RPMI8226 (cell line): ENCODE results near the gene EVPL.
A peak's percentile ranks its signal among the peaks of the same experiment; 100 is the strongest.
"Not testable (repeated sequence)": the region's sequence is repeated elsewhere in the genome, so short reads cannot be mapped to it uniquely, and the experiment has no call there.

Experiments used
- DNase-seq: peaks from one replicate; pipeline ENCODE4 v3.0.0-alpha.2; 2015

Gene EVPL

DNA sequence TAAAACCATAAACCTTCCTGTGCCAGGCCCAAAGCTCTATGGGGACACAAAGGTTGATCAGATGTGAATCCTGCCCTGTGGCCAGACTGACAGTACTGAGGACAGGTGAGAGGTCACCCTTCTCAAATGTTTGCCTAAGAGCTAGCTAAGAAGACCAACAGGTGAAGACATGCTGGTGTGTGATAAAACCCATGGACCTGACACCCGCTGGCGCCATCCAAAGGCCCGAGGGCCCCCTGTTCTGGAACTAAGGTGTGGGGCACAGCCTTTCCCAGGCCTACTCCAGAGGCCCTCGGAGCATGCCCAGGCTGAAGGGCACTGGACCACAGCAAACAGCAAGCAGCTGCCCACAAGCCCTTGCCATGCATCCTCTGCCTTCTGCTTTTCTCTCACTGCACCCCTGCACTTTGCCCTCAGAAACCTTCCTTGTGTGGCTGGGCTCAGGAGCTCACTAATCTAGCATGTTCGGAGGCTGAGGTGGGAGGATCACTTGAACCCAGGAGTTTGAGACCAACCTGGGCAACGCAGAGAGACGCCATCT, 31.7 kb downstream of the EVPL start:
- DNase-seq = no peak

GRCh38 chr17:75994802-75995370, 32.2 kb downstream of the EVPL start:
- no peak for DNase-seq

- DNase-seq = no peak
Measured at GRCh38 chr17:75991396-75991795, 35.7 kb downstream of the EVPL start.

DNA sequence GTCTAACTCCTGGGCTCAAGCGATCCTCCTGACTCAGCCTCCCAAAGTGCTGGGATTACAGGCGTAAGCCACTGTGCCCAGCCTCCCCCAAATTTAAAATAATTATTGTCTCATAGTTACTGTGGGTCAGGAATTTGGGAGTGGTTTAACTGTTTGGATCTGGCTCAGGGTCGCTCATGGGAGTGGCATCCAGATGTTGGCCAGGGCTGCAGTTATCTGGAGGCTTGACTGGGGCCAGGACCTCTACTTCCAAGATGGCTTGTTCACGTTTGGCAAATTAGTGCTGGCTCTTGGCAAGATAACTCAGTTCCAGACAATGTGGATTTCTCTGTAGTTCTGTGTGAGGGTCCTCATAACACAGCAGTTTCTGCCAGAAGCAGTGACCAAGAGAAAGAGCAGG, 40.1 kb downstream of the EVPL start:
- no peak for DNase-seq

DNA sequence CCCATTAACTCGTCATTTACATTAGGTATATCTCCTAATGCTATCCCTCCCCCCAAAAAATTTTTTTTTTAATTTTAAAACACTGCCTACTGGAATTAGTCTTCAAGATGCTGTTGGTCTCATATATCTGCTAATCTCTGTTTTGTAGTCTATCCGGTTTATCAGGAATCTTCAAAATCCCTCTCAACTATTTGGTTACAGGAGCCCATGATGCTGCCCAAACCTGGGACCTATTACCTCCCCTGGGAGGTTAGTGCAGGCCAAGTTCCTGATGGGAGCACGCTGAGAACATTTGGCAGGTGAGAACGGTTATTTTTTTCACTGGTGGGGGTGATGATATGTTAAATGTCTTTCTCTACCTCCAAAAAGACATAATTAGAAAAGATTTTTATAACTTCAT, 41.1 kb downstream of the EVPL start:
- DNase-seq = no peak

- DNase-seq = no peak
Measured at GRCh38 chr17:75983501-75984181, 43.5 kb downstream of the EVPL start.

GRCh38 chr17:75981019-75981615, 46.0 kb downstream of the EVPL start:
- DNase-seq = no peak

- peak; percentile 36 for DNase-seq
Measured at GRCh38 chr17:75980188-75981018, 46.7 kb downstream of the EVPL start.

- DNase-seq = no peak
Measured at GRCh38 chr17:75979705-75980187, 47.4 kb downstream of the EVPL start.

DNA sequence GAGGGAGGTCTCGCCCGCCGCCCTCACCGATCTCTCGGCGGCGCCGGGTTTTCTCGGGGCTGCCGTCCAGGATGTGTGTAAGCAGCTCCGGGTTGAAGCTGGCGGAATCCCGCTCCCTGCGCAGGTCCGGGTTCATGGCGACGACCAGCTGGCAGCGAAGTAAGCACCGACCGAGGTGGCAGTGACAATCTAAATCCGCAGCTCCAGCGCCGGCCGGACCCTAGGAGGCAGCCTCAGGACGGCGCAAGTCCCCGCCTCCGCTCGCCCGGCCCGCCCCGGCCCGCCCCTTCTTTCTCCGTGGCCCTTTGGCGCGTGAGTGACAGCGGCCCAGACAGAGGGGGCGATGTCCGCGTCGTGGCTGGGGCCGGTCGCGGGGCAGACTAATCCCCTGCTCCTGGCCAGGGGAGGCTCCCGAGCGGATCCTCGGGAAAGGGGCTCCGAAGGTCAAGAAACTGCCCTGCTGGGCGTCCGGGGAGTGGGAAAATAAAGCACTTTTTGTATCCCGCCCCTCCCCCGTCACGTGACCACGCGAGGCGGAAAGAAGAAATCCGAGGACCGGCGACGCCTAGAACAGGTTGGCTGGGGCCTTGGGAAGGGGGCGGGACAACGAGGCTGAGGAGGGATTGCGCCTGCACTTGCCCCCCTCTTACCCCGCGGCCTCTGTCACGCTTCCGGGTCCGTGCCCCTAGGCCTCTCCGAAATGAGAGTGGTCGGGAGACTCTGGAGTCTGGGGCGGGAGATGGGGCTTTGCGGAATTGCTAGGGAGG, 48.0 kb downstream of the EVPL start, which contains the start of the genes ACOX1 and TEN1:
Gene ACOX1 (minus strand): TSS at position 229 of the 767 bp plus-strand sequence. CDS start 93 bp downstream, at position 136.
Gene TEN1 (plus strand): TSS at position 303 of the 767 bp plus-strand sequence. CDS start 6,953 bp downstream, outside the sequence.
- DNase-seq = peak; percentile 98

- no peak for DNase-seq
Measured at GRCh38 chr17:75976175-75976848, 50.8 kb downstream of the EVPL start.

GRCh38 chr17:75975757-75976174, 51.3 kb downstream of the EVPL start:
- no peak for DNase-seq

DNA sequence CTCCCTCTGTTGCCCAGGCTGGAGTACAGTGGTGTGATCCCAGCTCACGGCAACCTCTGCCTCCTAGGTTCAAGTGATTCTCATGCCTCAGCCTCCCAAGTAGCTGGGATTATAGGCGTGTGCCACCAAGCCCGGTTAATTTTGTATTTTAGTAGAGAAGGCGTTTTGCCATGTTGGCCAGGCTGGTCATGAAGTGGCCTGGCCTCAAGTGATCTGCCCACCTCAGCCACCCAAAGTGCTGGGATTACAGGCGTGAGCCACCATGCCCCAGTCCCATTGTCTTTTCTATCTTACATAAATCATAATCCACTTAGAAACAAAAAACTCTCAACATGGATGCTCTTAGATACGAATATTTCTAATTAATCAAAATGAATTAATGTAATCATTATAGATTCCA, 51.9 kb downstream of the EVPL start:
- not testable (repeated sequence) for DNase-seq

DNA sequence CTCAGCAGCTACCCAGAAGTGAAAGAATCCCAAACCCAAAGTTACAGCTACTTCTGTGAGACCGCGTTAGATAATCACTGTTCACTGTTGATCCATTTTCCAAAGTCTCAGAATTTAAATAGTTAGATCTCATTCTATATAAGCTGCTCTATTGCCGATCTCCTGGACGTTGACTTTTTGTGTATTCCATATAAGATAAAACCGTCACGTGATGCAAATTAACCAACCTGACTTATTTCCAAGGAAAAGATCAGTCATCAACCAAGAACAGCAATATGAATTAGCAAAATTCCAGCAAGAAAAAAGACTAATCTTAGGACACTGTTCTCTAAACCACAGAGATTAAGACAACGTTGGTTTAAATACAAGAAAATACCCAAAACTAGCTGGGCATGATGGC, 56.5 kb downstream of the EVPL start:
- DNase-seq = no peak

DNA sequence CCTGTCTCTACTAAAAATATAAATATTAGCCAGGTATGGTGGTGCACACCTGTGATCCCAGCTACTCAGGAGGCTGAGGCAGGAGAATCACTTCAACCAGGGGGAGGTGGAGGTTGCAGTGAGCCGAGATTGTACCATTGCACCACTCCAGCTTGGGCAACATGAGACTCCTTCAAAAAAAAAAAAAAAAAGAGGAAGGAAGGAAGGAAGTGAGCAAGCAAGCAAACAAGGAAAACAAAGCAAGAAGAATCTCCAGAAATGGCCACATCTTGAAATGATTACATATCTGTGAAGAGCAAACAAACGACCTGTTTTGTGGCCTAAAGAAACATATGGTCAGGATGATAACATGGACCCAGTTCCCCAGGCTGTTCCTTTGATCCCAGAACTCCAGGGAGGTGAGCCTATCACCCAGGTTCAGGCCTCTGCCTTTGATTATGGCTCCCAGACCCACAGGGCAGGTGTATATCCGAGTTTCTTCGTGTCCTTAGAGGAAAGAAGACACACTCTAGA, 57.0 kb downstream of the EVPL start:
- DNase-seq = no peak

DNA sequence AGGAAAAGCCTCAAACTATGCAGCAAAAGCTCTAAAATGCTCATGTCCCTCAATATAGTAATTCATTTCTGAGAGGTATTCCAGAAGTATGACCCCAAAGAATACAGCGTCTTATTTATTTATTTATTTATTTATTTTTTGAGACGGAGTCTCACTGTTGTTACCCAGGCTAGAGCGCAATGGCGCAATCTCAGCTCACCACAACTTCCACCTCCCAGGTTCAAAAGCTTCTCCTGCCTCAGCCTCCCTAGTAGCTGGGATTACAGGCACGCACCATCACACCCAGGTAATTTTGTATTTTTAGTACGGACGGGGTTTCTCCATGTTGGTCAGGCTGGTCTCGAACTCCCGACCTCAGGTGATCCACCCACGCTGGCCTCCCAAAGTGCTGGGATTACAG, 58.1 kb downstream of the EVPL start:
- DNase-seq = not testable (repeated sequence)

DNA sequence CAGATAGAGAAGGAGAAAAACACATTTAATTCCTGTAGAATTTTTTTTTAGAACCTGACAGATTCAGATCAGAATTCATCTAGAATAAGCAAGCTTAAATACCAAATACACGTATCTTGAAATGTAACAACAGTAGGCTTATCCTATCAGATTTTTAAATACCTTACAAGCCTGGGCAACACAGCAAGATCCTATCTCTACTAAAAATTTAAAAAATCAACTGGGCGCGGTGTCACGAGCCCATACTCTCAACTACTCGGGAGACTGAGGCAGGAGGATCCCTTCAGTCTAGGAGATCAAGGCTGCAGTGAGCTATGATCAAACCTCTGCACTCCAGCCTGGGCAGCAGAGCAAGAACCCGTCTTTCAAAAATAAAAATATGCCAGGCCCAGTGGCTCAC, 61.6 kb downstream of the EVPL start:
- DNase-seq = no peak

GRCh38 chr17:75959839-75960511, 67.1 kb downstream of the EVPL start:
- no peak for DNase-seq

- no peak for DNase-seq
Measured at GRCh38 chr17:75959051-75959838, 67.9 kb downstream of the EVPL start.
